GM18505 (cell line): ENCODE measurements around the gene SRP14.
"Not testable (repeated sequence)": the region's sequence is repeated elsewhere in the genome, so short reads cannot be mapped to it uniquely, and the experiment has no call there.

Experiments
- ATAC-seq: cut with Tn5 transposase; IDR thresholded peaks from one replicate; pipeline ENCODE4 v1.9.1; 2021; ENCODE audit not compliant: unreplicated experiment
- POLR2A ChIP-seq: IDR thresholded peaks from 4 replicates; pipeline ENCODE4 v1.6.1; 2011; ENCODE audit warnings: borderline replicate concordance; ENCODE audit not compliant: insufficient read depth, insufficient read length; ENCODE audit errors: extremely low read depth

The SRP14 gene

GRCh38 chr15:40037721-40038120 is 1.3 kb downstream of the SRP14 start:
- TF ChIP-seq POLR2A, result no peak
- no peak for ATAC-seq

GRCh38 chr15:40035182-40035581 is 3.8 kb downstream of the SRP14 start:
- not testable (repeated sequence) for ATAC-seq

GRCh38 chr15:40034186-40034946 is 4.6 kb downstream of the SRP14 start:
- no peak for ATAC-seq
- TF ChIP-seq POLR2A, result no peak

GRCh38 chr15:40032125-40032839 is 6.7 kb downstream of the SRP14 start:
- ATAC-seq, result no peak
- TF ChIP-seq POLR2A, result no peak

- ATAC-seq, result no peak
- TF ChIP-seq POLR2A, result no peak
Measured at GRCh38 chr15:40031300-40031699, 7.7 kb downstream of the SRP14 start.

- ATAC-seq, result no peak
- no peak for TF ChIP-seq POLR2A
Measured at GRCh38 chr15:40029979-40030893, 8.7 kb downstream of the SRP14 start.

- no peak for TF ChIP-seq POLR2A
- no peak for ATAC-seq
Measured at GRCh38 chr15:40028853-40029252, 10.1 kb downstream of the SRP14 start.

GRCh38 chr15:40028193-40028592 is 10.8 kb downstream of the SRP14 start:
- TF ChIP-seq POLR2A, result no peak

GRCh38 chr15:40016224-40016865 is 22.6 kb downstream of the SRP14 start:
- ATAC-seq, result no peak
- TF ChIP-seq POLR2A, result no peak

More at GRCh38 chr15:40028193-40028592, 10.8 kb downstream of the SRP14 start:
- ATAC-seq, result no peak

- no peak for ATAC-seq
- TF ChIP-seq POLR2A, result no peak
Measured at GRCh38 chr15:40014390-40014789, 24.6 kb downstream of the SRP14 start.

- ATAC-seq, result not testable (repeated sequence)
Measured at GRCh38 chr15:40013372-40013771, 25.6 kb downstream of the SRP14 start.

GRCh38 chr15:40011303-40011702 is 27.7 kb downstream of the SRP14 start:
- TF ChIP-seq POLR2A, result no peak
- no peak for ATAC-seq

GRCh38 chr15:40010686-40011085 is 28.3 kb downstream of the SRP14 start:
- no peak for TF ChIP-seq POLR2A
- ATAC-seq, result no peak
